H9 (cell line): ENCODE results near the gene SPIB. TPM values are rescaled to one million over a fixed set of nuclear protein-coding genes. Genes with fewer than 3 reads are reported as not detected.
A peak's percentile ranks its signal among the peaks of the same experiment; 100 is the strongest.

Experiments
- DNase-seq: peaks from one replicate; pipeline ENCODE4 v3.0.0-alpha.2; 2017
- H2AFZ ChIP-seq: one replicate; pipeline ENCODE4 v1.6.1; 2013; ENCODE audit warnings: mild to moderate bottlenecking, low read length, control low read depth, moderate library complexity
- H2AK5ac ChIP-seq: 2 replicates; pipeline ENCODE4 v1.6.1; 2013; ENCODE audit warnings: low read length, control low read depth, mixed read lengths; ENCODE audit not compliant: insufficient read length
- H2BK120ac ChIP-seq: one replicate; pipeline ENCODE4 v1.6.1; 2013; ENCODE audit warnings: low read depth, mild to moderate bottlenecking, low read length, control low read depth, inconsistent platforms; ENCODE audit not compliant: poor library complexity, severe bottlenecking
- H2BK12ac ChIP-seq: 2 replicates; pipeline ENCODE4 v1.6.1; 2013; ENCODE audit warnings: low read length, control low read depth, mixed read lengths, low read depth; ENCODE audit not compliant: insufficient read length
- H2BK15ac ChIP-seq: 2 replicates; pipeline ENCODE4 v1.6.1; 2013; ENCODE audit warnings: low read depth, low read length, control low read depth
- H2BK20ac ChIP-seq: one replicate; pipeline ENCODE4 v1.6.1; 2013; ENCODE audit warnings: low read depth, mild to moderate bottlenecking, low read length, control low read depth, inconsistent platforms; ENCODE audit not compliant: poor library complexity, severe bottlenecking
- H2BK5ac ChIP-seq: 2 replicates; pipeline ENCODE4 v1.6.1; 2013; ENCODE audit warnings: low read length, control low read depth, mixed read lengths; ENCODE audit not compliant: insufficient read length
- H3K14ac ChIP-seq: 2 replicates; pipeline ENCODE4 v1.6.1; 2013; ENCODE audit warnings: low read length, control low read depth; ENCODE audit not compliant: insufficient read depth
- H3K18ac ChIP-seq: 2 replicates; pipeline ENCODE4 v1.6.1; 2013; ENCODE audit warnings: low read depth, mild to moderate bottlenecking, mixed read lengths, low read length, control low read depth; ENCODE audit not compliant: insufficient read length
- H3K23ac ChIP-seq: 2 replicates; pipeline ENCODE4 v1.6.1; 2013; ENCODE audit warnings: low read length, control low read depth, mixed read lengths, low read depth; ENCODE audit not compliant: insufficient read length
- H3K23me2 ChIP-seq: 2 replicates; pipeline ENCODE4 v1.6.1; 2013; ENCODE audit warnings: low read depth, mild to moderate bottlenecking, mixed read lengths, low read length, control low read depth; ENCODE audit not compliant: insufficient read length, poor library complexity, severe bottlenecking
- H3K27ac ChIP-seq: 2 replicates; pipeline ENCODE4 v1.5.1; 2013; ENCODE audit warnings: low read length, control low read depth, mixed read lengths, low read depth; ENCODE audit not compliant: insufficient read length
- H3K27me3 ChIP-seq: 2 replicates; pipeline ENCODE4 v1.6.1; 2013; ENCODE audit warnings: low read length, control low read depth, inconsistent platforms; ENCODE audit not compliant: insufficient read depth
- H3K4ac ChIP-seq: 2 replicates; pipeline ENCODE4 v1.6.1; 2013; ENCODE audit warnings: low read depth, mild to moderate bottlenecking, control low read depth, inconsistent platforms, low read length, moderate library complexity
- H3K4me1 ChIP-seq: 2 replicates; pipeline ENCODE4 v1.6.1; 2013; ENCODE audit warnings: low read length, control low read depth, inconsistent platforms; ENCODE audit not compliant: insufficient read depth
- H3K4me2 ChIP-seq: 2 replicates; pipeline ENCODE4 v1.6.1; 2013; ENCODE audit warnings: low read length, control low read depth, mixed read lengths; ENCODE audit not compliant: insufficient read length, insufficient read depth
- H3K56ac ChIP-seq: 2 replicates; pipeline ENCODE4 v1.6.1; 2013; ENCODE audit warnings: low read depth, mild to moderate bottlenecking, mixed read lengths, low read length, control low read depth; ENCODE audit not compliant: insufficient read length
- H3K79me1 ChIP-seq: 2 replicates; pipeline ENCODE4 v1.6.1; 2013; ENCODE audit warnings: low read depth, mild to moderate bottlenecking, moderate library complexity, low read length, control low read depth, inconsistent platforms; ENCODE audit not compliant: insufficient read depth, poor library complexity, severe bottlenecking
- H3K79me2 ChIP-seq: 2 replicates; pipeline ENCODE4 v1.6.1; 2013; ENCODE audit warnings: low read length, control low read depth, inconsistent platforms; ENCODE audit not compliant: insufficient read depth
- H3K9ac ChIP-seq: 2 replicates; pipeline ENCODE4 v1.6.1; 2013; ENCODE audit warnings: low read length, control low read depth, mixed read lengths; ENCODE audit not compliant: insufficient read length; ENCODE audit errors: extremely low read depth
- H3K9me3 ChIP-seq: one replicate; pipeline ENCODE4 v1.6.1; 2013; ENCODE audit warnings: low read depth, low read length, inconsistent platforms; ENCODE audit not compliant: control insufficient read depth
- H3T11ph ChIP-seq: one replicate; pipeline ENCODE4 v1.6.1; 2013; ENCODE audit warnings: mild to moderate bottlenecking, low read length, control low read depth, inconsistent platforms
- H4K20me1 ChIP-seq: one replicate; pipeline ENCODE4 v1.6.1; 2013; ENCODE audit not compliant: control insufficient read depth, insufficient read length, insufficient read depth
- H4K5ac ChIP-seq: 2 replicates; pipeline ENCODE4 v1.6.1; 2013; ENCODE audit warnings: low read depth, mild to moderate bottlenecking, mixed read lengths, low read length, control low read depth; ENCODE audit not compliant: insufficient read length
- H4K8ac ChIP-seq: replicated peaks from 2 replicates; pipeline ENCODE4 v1.6.1; 2013; ENCODE audit warnings: low read length, control low read depth, mixed read lengths, low read depth; ENCODE audit not compliant: insufficient read length
- H4K91ac ChIP-seq: 2 replicates; pipeline ENCODE4 v1.6.1; 2013; ENCODE audit warnings: low read depth, mild to moderate bottlenecking, moderate library complexity, mixed read lengths, low read length, control low read depth; ENCODE audit not compliant: insufficient read length
- H3K27ac Mint-ChIP-seq, 3 experiments: 2 replicates in 2 of 3; 3 replicates in 1 of 3; pipeline ENCODE4 v1.8.0; 2020 to 2021; ENCODE audit warnings: mixed read lengths in 3 of 3, mild to moderate bottlenecking in 1 of 3, moderate library complexity in 1 of 3
- H3K27me3 Mint-ChIP-seq: 2 replicates; pipeline ENCODE4 v1.8.0; 2021; ENCODE audit warnings: low read depth, mild to moderate bottlenecking, moderate library complexity, mixed read lengths
- H3K36me3 Mint-ChIP-seq, 3 experiments: 2 replicates in 2 of 3; 3 replicates in 1 of 3; pipeline ENCODE4 v1.8.0; 2020 to 2021; ENCODE audit warnings: low read depth in 3 of 3, mixed read lengths in 3 of 3; ENCODE audit not compliant: insufficient read depth in 1 of 3
- H3K4me1 Mint-ChIP-seq, 2 experiments: 2 replicates each; pipeline ENCODE4 v1.8.0; 2020; ENCODE audit warnings: mixed read lengths in 2 of 2
- H3K4me3 Mint-ChIP-seq, 2 experiments: 2 replicates in 1 of 2; 3 replicates in 1 of 2; pipeline ENCODE4 v1.8.0; 2020 to 2021; ENCODE audit warnings: mild to moderate bottlenecking in 2 of 2, mixed read lengths in 2 of 2, moderate library complexity in 1 of 2
- H3K9me3 Mint-ChIP-seq, 2 experiments: 2 replicates in 1 of 2; 3 replicates in 1 of 2; pipeline ENCODE4 v1.8.0; 2020; ENCODE audit warnings: mild to moderate bottlenecking in 2 of 2, mixed read lengths in 2 of 2, moderate library complexity in 1 of 2
- WGBS: extraction: QIAGEN DNeasy Blood & Tissue Kit; methylation state at CpG from one replicate; pipeline ENCODE4 v1.1.7; 2013; ENCODE audit warnings: missing lambda C conversion rate, low lambda C conversion rate, mixed read lengths; ENCODE audit not compliant: insufficient read length; ENCODE audit errors: extremely low coverage; 5-methylcytosine and 5-hydroxymethylcytosine counted together
- total RNA-seq: library from RNA; stranded (reverse); gene quantifications from 2 replicates; pipeline ENCODE4 v1.2.1, GENCODE V29; 2021
- TF ChIP-seq, protein P1 (sequence below): fragments of 200-600 bp; sonication (generic); conservative IDR thresholded peaks from 3 replicates; pipeline ENCODE4 v1.8.0; 2021; ENCODE audit warnings: antibody characterized with exemption, mild to moderate bottlenecking

Gene SPIB
- total RNA-seq, 1 experiment from 2014 or later = 33.3 TPM

DNA sequence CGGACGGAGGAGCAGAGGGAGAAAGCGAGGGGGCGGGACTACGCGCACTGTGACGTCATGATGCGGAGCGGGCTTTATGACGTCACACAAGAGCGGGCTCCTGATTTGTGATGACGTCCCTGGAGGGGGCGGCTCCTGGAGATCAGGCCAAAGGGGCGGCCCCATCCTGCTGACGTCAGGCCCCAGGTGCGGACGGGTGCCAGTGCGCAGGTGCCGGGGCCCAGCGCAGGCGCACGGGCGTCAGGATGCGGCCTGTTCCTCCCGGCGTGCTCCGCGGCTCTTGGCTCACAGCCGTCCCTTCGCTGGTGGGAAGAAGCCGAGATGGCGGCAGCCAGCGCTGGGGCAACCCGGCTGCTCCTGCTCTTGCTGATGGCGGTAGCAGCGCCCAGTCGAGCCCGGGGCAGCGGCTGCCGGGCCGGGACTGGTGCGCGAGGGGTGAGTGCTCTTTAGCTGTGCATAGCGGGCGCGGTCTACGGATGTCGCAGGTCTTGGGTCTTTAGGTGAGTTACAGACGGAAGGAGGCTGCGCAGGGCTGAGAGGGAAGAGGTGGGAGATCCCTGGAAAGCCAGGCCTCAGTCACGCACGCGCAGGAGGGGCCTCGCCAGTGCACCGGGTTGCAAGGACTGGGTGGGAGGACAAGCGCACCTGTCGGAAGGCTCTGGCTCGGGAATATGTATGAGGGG lies 57.6 kb downstream of the SPIB start, which contains the start of the genes EMC10 and GARIN5A:
Gene EMC10 (plus strand): TSS at position 284 of the 683 bp plus-strand sequence. CDS start 38 bp downstream, at position 322.
Gene GARIN5A (minus strand): TSS at position 625 of the 683 bp plus-strand sequence. CDS start 460 bp downstream, at position 165.
- Histone ChIP-seq H4K91ac (no peak within 1 kb of the TSS), H3K4me2 (peak within 1 kb of the TSS; percentile 42), H4K8ac (no peak within 1 kb of the TSS), H3K23ac (no peak within 1 kb of the TSS), H4K5ac (no peak within 1 kb of the TSS), H3K9ac (peak within 1 kb of the TSS; percentile 50), H2BK12ac (no peak within 1 kb of the TSS), H2BK15ac (no peak within 1 kb of the TSS), H3K23me2 (no peaks in the 10 kb centered on the region), H2AK5ac (no peak within 1 kb of the TSS), H3T11ph (no peak within 1 kb of the TSS), H2BK5ac (no peak within 1 kb of the TSS), H3K79me1 (peaks cover 9% of the 10 kb centered on the region), H3K4me1 (peaks cover 4% of the 10 kb centered on the region; the same call in 1 of the 2 replicates), H3K79me2 (peaks cover 5% of the 10 kb centered on the region; the same call in 1 of the 2 replicates), H3K9me3 (peaks cover 7% of the 10 kb centered on the region), H3K27ac (no peak within 1 kb of the TSS), H4K20me1 (no peaks in the 10 kb centered on the region), H3K27me3 (no peaks in the 10 kb centered on the region), H3K4ac (no peak within 1 kb of the TSS), H3K18ac (peak within 1 kb of the TSS; percentile 85), H3K14ac (peak within 1 kb of the TSS; percentile 87), H2BK120ac (no peak within 1 kb of the TSS), H2AFZ (no peak within 1 kb of the TSS), H3K56ac (no peak within 1 kb of the TSS), H2BK20ac (no peak within 1 kb of the TSS)
- H3K36me3 Mint-ChIP-seq = peaks cover 31 to 36% (median 34%) of the 10 kb centered on the region in 3 experiments
- peaks cover 10 to 21% of the 10 kb centered on the region in 2 experiments for H3K9me3 Mint-ChIP-seq
- H3K27me3 Mint-ChIP-seq = peaks cover 2% of the 10 kb centered on the region; the same call in 1 of the 2 replicates
- no CpG with 5 or more reads among the region's 58 CpGs for WGBS
- peak within 1 kb of the TSS; percentile 96 to 99 for H3K4me3 Mint-ChIP-seq
- TF ChIP-seq, protein P1, sequence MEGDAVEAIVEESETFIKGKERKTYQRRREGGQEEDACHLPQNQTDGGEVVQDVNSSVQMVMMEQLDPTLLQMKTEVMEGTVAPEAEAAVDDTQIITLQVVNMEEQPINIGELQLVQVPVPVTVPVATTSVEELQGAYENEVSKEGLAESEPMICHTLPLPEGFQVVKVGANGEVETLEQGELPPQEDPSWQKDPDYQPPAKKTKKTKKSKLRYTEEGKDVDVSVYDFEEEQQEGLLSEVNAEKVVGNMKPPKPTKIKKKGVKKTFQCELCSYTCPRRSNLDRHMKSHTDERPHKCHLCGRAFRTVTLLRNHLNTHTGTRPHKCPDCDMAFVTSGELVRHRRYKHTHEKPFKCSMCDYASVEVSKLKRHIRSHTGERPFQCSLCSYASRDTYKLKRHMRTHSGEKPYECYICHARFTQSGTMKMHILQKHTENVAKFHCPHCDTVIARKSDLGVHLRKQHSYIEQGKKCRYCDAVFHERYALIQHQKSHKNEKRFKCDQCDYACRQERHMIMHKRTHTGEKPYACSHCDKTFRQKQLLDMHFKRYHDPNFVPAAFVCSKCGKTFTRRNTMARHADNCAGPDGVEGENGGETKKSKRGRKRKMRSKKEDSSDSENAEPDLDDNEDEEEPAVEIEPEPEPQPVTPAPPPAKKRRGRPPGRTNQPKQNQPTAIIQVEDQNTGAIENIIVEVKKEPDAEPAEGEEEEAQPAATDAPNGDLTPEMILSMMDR = no peak
- DNase-seq = peak; percentile 97
- peaks cover 8 to 21% of the 10 kb centered on the region in 2 experiments for H3K4me1 Mint-ChIP-seq
- H3K27ac Mint-ChIP-seq = peak within 1 kb of the TSS; percentile 98 to 99 (median 98)
